CD8-positive, alpha-beta memory T cell (primary cell): ENCODE data around the gene KRT13. TPM values are rescaled to one million over a fixed set of nuclear protein-coding genes. Genes with fewer than 3 reads are reported as not detected.
"Not testable (repeated sequence)": the region's sequence is repeated elsewhere in the genome, so short reads cannot be mapped to it uniquely, and the experiment has no call there.

Experiments used
- CTCF ChIA-PET: fragments of 350-600 bp; sonication (Branson Sonifier 250); formaldehyde crosslinking; loops from one replicate; lab custom pipeline; 2021; ENCODE audit warnings: antibody characterized with exemption; lab: Charles Lee
- POLR2A ChIA-PET: fragments of 350-600 bp; sonication (Branson Sonifier 250); formaldehyde crosslinking; loops from one replicate; lab custom pipeline; 2021; ENCODE audit warnings: antibody characterized with exemption; lab: Charles Lee
- DNase-seq, 5 donors: peaks; one replicate each; pipeline versions ENCODE4 v3.0.0 to v3.0.0-alpha.2; 2020 to 2022; ENCODE audit warnings: mixed read lengths in 1 of 5
- H3K27ac ChIP-seq: one replicate; pipeline ENCODE4 v1.7.0; 2013; ENCODE audit warnings: low read depth, mild to moderate bottlenecking, low read length, moderate library complexity
- H3K27me3 ChIP-seq: 2 replicates; pipeline ENCODE4 v1.7.0; 2013; ENCODE audit warnings: low read length, mild to moderate bottlenecking; ENCODE audit not compliant: insufficient read depth, poor library complexity, severe bottlenecking
- H3K36me3 ChIP-seq: 2 replicates; pipeline ENCODE4 v1.7.0; 2013; ENCODE audit warnings: mild to moderate bottlenecking, low read length, moderate library complexity; ENCODE audit not compliant: insufficient read depth
- H3K4me1 ChIP-seq: 2 replicates; pipeline ENCODE4 v1.7.0; 2013; ENCODE audit warnings: mild to moderate bottlenecking, low read length, moderate library complexity; ENCODE audit not compliant: insufficient read depth
- H3K4me3 ChIP-seq: 2 replicates; pipeline ENCODE4 v1.7.0; 2013; ENCODE audit warnings: mild to moderate bottlenecking, low read length
- H3K9me3 ChIP-seq: 2 replicates; pipeline ENCODE4 v1.7.0; 2013; ENCODE audit warnings: mild to moderate bottlenecking, low read length
- H3K27ac Mint-ChIP-seq, 8 donors: one replicate each; pipeline ENCODE4 v1.8.0; 2020 to 2021; ENCODE audit warnings: mixed read lengths in 8 of 8, mild to moderate bottlenecking in 6 of 8, inconsistent platforms in 3 of 8, moderate library complexity in 3 of 8
- H3K27me3 Mint-ChIP-seq, 2 donors: one replicate each; pipeline ENCODE4 v1.8.0; 2020 to 2021; ENCODE audit warnings: mixed read lengths in 2 of 2, mild to moderate bottlenecking in 1 of 2, moderate library complexity in 1 of 2
- H3K36me3 Mint-ChIP-seq, 3 donors: one replicate each; pipeline ENCODE4 v1.8.0; 2020 to 2021; ENCODE audit warnings: mixed read lengths in 3 of 3, inconsistent platforms in 1 of 3, mild to moderate bottlenecking in 1 of 3
- H3K4me1 Mint-ChIP-seq, 3 donors: one replicate each; pipeline ENCODE4 v1.8.0; 2020 to 2021; ENCODE audit warnings: mixed read lengths in 3 of 3, inconsistent platforms in 1 of 3, mild to moderate bottlenecking in 1 of 3
- H3K4me3 Mint-ChIP-seq, 7 donors: one replicate each; pipeline ENCODE4 v1.8.0; 2020 to 2021; ENCODE audit warnings: mixed read lengths in 7 of 7, mild to moderate bottlenecking in 6 of 7, moderate library complexity in 4 of 7, inconsistent platforms in 2 of 7
- H3K9me3 Mint-ChIP-seq, 5 donors: one replicate each; pipeline ENCODE4 v1.8.0; 2020 to 2022; ENCODE audit warnings: mixed read lengths in 5 of 5, mild to moderate bottlenecking in 3 of 5, moderate library complexity in 2 of 5, inconsistent platforms in 1 of 5
- polyA plus RNA-seq: library from polyadenylated mRNA; unstranded; fragments of 300-500 nt; fragmentation: Illumina TruSeq; gene quantifications from one replicate; pipeline ENCODE4 v1.2.3, GENCODE V29; 2021
- total RNA-seq, 2 experiments: library from RNA; stranded (reverse); gene quantifications; one replicate each; pipeline ENCODE4 v1.2.3, GENCODE V29; 2021

The KRT13 gene
- total and polyA plus RNA-seq, 3 experiments from 2014 or later, result not detected

DNA sequence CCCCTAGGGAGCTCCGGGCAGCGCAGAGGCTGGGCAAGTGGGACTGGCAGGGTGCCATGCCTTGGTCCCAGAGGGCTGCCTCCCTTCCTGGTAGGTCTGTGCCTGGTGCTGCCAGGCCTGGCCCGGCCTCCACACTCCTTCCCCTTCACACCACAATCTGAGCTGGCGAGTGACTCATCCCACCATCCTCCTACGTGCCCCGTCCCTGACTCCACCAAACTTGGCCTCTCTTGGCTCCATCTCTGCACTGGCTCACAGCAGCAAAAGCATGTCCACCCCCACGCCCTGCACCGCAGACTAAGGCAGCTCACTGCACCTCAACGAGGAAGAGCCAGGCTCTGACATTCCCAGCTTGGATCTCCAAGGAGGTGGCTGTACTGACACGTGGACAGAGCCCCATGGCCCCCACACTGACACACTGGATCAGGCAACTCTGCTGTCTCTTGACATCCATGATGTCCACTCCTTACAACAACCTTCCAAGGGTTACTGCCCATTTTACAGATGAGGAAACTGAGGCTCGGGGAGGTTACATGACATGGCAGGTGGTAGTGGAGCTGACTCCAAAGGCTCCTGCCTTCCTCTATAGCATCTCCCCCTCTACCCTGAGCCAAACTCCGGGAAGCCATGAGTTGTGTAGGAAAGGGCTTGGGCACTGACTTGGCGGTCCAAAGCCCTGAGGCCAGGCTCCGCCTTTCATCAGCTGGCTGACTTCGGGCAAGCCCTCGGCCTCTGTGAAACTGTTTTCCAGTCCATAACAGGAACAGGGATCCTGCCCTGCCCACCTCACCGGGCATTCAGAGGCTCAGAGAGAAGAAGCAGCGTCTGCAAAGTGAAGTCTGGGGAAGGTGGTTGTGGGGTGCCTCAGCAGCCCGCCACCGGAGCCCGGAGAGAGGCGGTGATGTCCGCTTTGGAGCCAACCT is 42.8 kb upstream of the KRT13 start:
- peak in 1 of 5 donors; percentile 35 for DNase-seq
- no peaks in the 10 kb centered on the region for H3K27me3 ChIP-seq
- H3K27ac Mint-ChIP-seq, result no peak overlapping the region
- peaks cover 13% of the 10 kb centered on the region for H3K4me1 ChIP-seq
- peak overlapping the region in 5 of 7 donors; percentile 25 to 77 (median 54) for H3K4me3 Mint-ChIP-seq
- H3K36me3 Mint-ChIP-seq, result no peaks in the 10 kb centered on the region
- H3K27ac ChIP-seq, result no peak overlapping the region
- no peaks in the 10 kb centered on the region for H3K9me3 ChIP-seq
- no peaks in the 10 kb centered on the region for H3K36me3 ChIP-seq
- peak overlapping the region; percentile 1 for H3K4me3 ChIP-seq
- ChIA-PET POLR2A (no interaction called here), CTCF (interaction anchor here (0.7 to 4.9 kb wide), 28 partner anchors 10 to 771 kb away, joined by 3 to 54 read pairs (median 5); partner anchors contain the start of genes KRT14, KRT15 and KRT19)
- H3K9me3 Mint-ChIP-seq, result peaks cover 0 to 4% (median 0%) of the 10 kb centered on the region in 5 donors
- peaks cover 9 to 12% of the 10 kb centered on the region in 2 donors for H3K27me3 Mint-ChIP-seq
- H3K4me1 Mint-ChIP-seq, result peaks cover 11 to 16% (median 15%) of the 10 kb centered on the region in 3 donors

DNA sequence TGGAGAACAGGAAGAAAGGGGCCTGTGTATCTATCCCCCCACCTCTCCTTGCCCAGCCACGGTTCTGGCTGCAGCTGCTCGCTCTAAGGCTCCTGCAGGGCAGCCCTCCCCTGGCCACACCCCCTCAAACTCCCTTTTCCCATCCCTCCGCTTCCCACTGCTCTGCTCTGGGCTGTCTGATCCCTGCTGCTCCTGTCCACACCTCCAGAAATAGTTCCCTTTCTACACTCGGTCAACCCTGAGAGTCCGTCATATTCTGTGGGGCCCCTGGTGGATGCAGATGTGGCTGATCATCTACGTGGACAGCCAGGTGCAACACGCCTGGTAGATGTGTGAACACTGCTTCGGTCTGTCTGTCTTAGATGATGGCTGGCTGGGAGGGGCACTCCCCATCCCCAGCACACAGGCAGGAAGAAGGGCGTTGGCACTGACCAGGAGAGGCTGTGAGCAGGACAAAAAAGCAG is 42.0 kb upstream of the KRT13 start:
- H3K4me1 Mint-ChIP-seq, result peaks cover 11 to 16% (median 15%) of the 10 kb centered on the region in 3 donors
- H3K27me3 Mint-ChIP-seq, result peaks cover 2 to 12% of the 10 kb centered on the region in 2 donors
- no peak overlapping the region for H3K27ac ChIP-seq
- H3K4me1 ChIP-seq, result peaks cover 13% of the 10 kb centered on the region
- no peaks in the 10 kb centered on the region for H3K9me3 ChIP-seq
- no peaks in the 10 kb centered on the region for H3K36me3 ChIP-seq
- H3K27me3 ChIP-seq, result no peaks in the 10 kb centered on the region
- H3K4me3 Mint-ChIP-seq, result no peak overlapping the region
- H3K27ac Mint-ChIP-seq, result no peak overlapping the region
- CTCF ChIA-PET, result interaction anchor here (2.0 to 4.0 kb wide), 3 partner anchors 12 to 637 kb away, joined by 6 to 50 read pairs (median 9); no protein-coding TSS in a partner anchor
- H3K36me3 Mint-ChIP-seq, result no peaks in the 10 kb centered on the region
- peak in 1 of 5 donors; percentile 30 for DNase-seq
- POLR2A ChIA-PET, result no interaction called here
- no peak overlapping the region for H3K4me3 ChIP-seq
- peaks cover 0 to 4% (median 0%) of the 10 kb centered on the region in 5 donors for H3K9me3 Mint-ChIP-seq

DNA sequence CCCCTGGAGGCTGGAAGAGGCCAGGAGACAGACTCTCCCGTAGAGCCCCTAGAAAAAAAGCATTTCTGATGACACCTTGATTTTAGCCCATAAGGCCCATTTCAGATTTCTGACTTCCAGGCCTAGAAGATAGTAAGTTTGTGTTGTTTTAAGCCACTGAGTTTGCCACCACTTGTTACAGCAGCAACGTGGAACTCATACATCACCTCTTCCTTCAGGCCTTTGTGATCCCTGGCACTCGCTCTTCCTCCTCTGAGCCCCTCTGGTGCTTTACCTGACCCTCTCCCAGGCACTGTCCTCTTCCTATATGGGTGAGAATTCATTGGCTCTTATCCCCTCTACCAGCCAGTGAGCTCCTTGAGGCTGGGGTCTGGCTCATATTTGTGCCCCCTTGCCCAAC is 41.4 kb upstream of the KRT13 start:
- Histone ChIP-seq H3K27ac (no peak overlapping the region), H3K36me3 (no peaks in the 10 kb centered on the region), H3K4me3 (no peak overlapping the region), H3K27me3 (no peaks in the 10 kb centered on the region), H3K9me3 (no peaks in the 10 kb centered on the region), H3K4me1 (peaks cover 13% of the 10 kb centered on the region)
- Mint-ChIP-seq H3K27me3 (peaks cover 0 to 12% of the 10 kb centered on the region in 2 donors), H3K4me3 (peak overlapping the region in 1 of 7 donors; percentile 23), H3K27ac (no peak overlapping the region), H3K36me3 (no peaks in the 10 kb centered on the region), H3K4me1 (peaks cover 11 to 16% (median 15%) of the 10 kb centered on the region in 3 donors), H3K9me3 (peaks cover 0 to 4% (median 0%) of the 10 kb centered on the region in 5 donors)
- no peak for DNase-seq
- POLR2A ChIA-PET, result no interaction called here
- CTCF ChIA-PET, result no interaction called here

DNA sequence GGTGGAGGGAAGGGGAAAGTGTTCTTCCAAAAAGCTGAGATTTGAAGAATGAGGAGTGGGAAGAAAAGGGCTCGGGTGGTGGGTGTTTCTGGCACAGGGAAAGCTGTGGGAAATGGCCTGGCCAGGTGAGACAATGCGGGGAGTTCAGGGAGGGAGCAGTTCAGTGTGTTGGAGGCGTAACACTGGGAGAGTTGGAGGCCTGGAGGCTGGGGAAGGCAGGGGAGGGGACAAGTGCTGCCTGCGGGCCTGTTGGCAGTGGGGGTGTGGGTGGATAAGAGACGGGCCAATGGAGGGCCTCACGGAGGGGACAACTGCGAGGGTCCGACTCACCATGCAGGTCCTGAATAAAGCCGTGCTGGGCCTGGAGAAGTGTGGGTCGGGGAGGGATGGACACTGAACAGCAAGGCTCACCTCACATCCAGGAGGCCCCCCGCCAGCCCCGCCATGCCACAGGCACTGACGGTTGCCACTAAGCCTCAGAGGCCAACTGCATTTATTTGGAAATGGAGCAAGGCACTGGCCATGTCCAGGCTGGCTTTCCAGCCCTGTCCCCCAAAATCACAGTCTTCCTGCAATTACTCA is 40.5 kb upstream of the KRT13 start:
- peak in 1 of 5 donors; percentile 41 for DNase-seq
- ChIA-PET POLR2A (no interaction called here), CTCF (no interaction called here)
- H3K27ac ChIP-seq, result no peak overlapping the region
- H3K9me3 ChIP-seq, result no peaks in the 10 kb centered on the region
- Mint-ChIP-seq H3K27ac (no peak overlapping the region), H3K9me3 (peaks cover 0 to 4% (median 0%) of the 10 kb centered on the region in 5 donors), H3K27me3 (peaks cover 0 to 10% of the 10 kb centered on the region in 2 donors), H3K4me1 (peaks cover 11 to 16% (median 15%) of the 10 kb centered on the region in 3 donors), H3K36me3 (no peaks in the 10 kb centered on the region), H3K4me3 (no peak overlapping the region)
- H3K4me3 ChIP-seq, result no peak overlapping the region
- H3K36me3 ChIP-seq, result no peaks in the 10 kb centered on the region
- peaks cover 13% of the 10 kb centered on the region for H3K4me1 ChIP-seq
- no peaks in the 10 kb centered on the region for H3K27me3 ChIP-seq

DNA sequence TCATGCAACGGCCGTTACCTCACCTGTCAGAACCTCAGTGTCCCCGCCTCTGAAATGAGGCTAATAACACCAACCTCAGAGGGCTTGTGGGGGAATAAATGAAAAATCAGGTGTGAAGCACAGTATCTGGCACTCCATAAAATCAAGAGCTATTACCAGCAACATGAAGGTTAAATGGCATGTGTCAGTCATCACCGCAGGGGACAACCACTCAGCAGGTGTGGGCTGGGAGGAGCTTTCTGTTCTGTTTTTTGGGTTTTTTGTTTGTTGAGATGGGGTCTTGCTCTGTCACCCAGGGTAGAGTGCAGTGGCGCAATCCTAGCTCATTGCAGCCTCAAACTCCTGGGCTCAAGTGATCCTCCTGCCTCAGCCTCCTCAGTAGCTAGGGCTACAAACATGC is 39.5 kb upstream of the KRT13 start:
- Histone ChIP-seq H3K27me3 (no peaks in the 10 kb centered on the region), H3K9me3 (no peaks in the 10 kb centered on the region), H3K4me1 (peaks cover 13% of the 10 kb centered on the region), H3K4me3 (no peak overlapping the region), H3K36me3 (no peaks in the 10 kb centered on the region), H3K27ac (no peak overlapping the region)
- DNase-seq, result peak in 1 of 5 donors; percentile 11
- Mint-ChIP-seq H3K27ac (peak overlapping the region in 1 of 8 donors; percentile 11), H3K4me3 (no peak overlapping the region), H3K27me3 (peaks cover 3 to 10% of the 10 kb centered on the region in 2 donors), H3K36me3 (no peaks in the 10 kb centered on the region), H3K9me3 (peaks cover 0 to 4% (median 0%) of the 10 kb centered on the region in 5 donors), H3K4me1 (peaks cover 11 to 16% (median 15%) of the 10 kb centered on the region in 3 donors)
- ChIA-PET POLR2A (no interaction called here), CTCF (no interaction called here)

DNA sequence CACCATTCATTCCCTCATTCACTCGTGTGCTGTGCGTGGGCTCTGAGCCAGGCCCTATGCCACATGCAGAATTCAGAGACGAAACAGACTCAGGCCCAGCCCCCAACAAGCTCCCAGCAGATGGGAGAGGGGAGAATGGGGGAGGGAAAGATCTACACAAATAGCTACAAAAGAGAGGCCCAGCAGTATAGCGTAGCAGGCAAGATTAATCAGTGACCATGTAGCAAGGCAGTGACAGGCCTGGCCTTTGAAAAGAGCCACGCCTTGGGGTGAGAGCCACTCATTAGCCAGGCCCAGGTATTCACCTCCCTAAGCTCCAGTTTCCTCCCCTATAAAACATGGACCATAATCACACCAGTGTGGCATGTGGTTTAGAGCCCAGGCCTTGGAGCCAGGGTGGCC is 39.1 kb upstream of the KRT13 start:
- H3K4me1 ChIP-seq, result peaks cover 13% of the 10 kb centered on the region
- ChIA-PET POLR2A (no interaction called here), CTCF (no interaction called here)
- peaks cover 4 to 10% of the 10 kb centered on the region in 2 donors for H3K27me3 Mint-ChIP-seq
- no peak overlapping the region for H3K27ac Mint-ChIP-seq
- H3K27me3 ChIP-seq, result no peaks in the 10 kb centered on the region
- H3K4me3 ChIP-seq, result no peak overlapping the region
- H3K4me1 Mint-ChIP-seq, result peaks cover 11 to 15% (median 14%) of the 10 kb centered on the region in 3 donors
- no peak overlapping the region for H3K27ac ChIP-seq
- H3K9me3 Mint-ChIP-seq, result peaks cover 0 to 4% (median 0%) of the 10 kb centered on the region in 5 donors
- no peaks in the 10 kb centered on the region for H3K9me3 ChIP-seq
- DNase-seq, result peak in 1 of 5 donors; percentile 2
- H3K36me3 Mint-ChIP-seq, result no peaks in the 10 kb centered on the region
- no peak overlapping the region for H3K4me3 Mint-ChIP-seq
- no peaks in the 10 kb centered on the region for H3K36me3 ChIP-seq

DNA sequence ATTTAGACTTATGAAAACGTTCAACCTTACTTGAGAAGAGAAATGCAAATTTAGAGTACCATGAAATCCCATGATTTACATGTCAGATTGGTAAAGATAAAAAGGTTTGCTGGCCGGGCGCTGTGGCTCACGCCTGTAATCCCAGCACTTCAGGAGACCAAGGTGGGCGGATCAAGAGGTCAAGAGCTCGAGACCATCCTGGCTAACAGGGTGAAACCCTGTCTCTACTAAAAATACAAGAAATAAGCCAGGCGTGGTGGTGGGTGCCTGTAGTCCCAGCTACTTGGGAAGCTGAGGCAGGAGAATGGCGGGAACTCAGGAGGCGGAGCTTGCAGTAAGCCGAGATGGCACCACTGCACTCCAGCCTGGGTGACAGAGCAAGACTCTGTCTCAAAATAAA is 37.4 kb upstream of the KRT13 start:
- CTCF ChIA-PET, result interaction anchor here (0.9 to 1.2 kb wide), 2 partner anchors 10 to 107 kb away, joined by 3 to 4 read pairs; no protein-coding TSS in a partner anchor

More for the DNA sequence above, 37.4 kb upstream of the KRT13 start:
- H3K27me3 Mint-ChIP-seq, H3K4me3 ChIP-seq, H3K27me3 ChIP-seq, H3K9me3 Mint-ChIP-seq, H3K4me1 Mint-ChIP-seq, H3K27ac Mint-ChIP-seq, H3K9me3 ChIP-seq, H3K27ac ChIP-seq, POLR2A ChIA-PET, H3K36me3 Mint-ChIP-seq, H3K4me1 ChIP-seq, H3K36me3 ChIP-seq: not testable (repeated sequence)
- peak overlapping the region in 1 of 7 donors; percentile 61 for H3K4me3 Mint-ChIP-seq
- peak in 1 of 5 donors; percentile 36 for DNase-seq
